Parathyroid adenoma (tissue), 2 donors: ENCODE measurements around the gene LY6G6D.

Source experiments
- H2AFZ ChIP-seq: fragments of 300-600 bp; sonication (generic); one replicate; pipeline ENCODE4 v1.7.0; 2017; ENCODE audit warnings: antibody characterized with exemption, mild to moderate bottlenecking
- H3K27ac ChIP-seq: fragments of 300-600 bp; sonication (generic); one replicate; pipeline ENCODE4 v1.7.0; 2017
- H3K27me3 ChIP-seq: fragments of 300-600 bp; sonication (generic); one replicate; pipeline ENCODE4 v1.7.0; 2017; ENCODE audit warnings: low read length; ENCODE audit not compliant: control insufficient read depth, insufficient read depth
- H3K36me3 ChIP-seq: fragments of 300-600 bp; sonication (generic); one replicate; pipeline ENCODE4 v1.7.0; 2017; ENCODE audit warnings: low read length; ENCODE audit not compliant: control insufficient read depth, insufficient read depth
- H3K4me1 ChIP-seq: fragments of 300-600 bp; sonication (generic); one replicate; pipeline ENCODE4 v1.7.0; 2017; ENCODE audit warnings: control low read depth
- H3K4me2 ChIP-seq: fragments of 300-600 bp; sonication (generic); one replicate; pipeline ENCODE4 v1.7.0; 2017; ENCODE audit warnings: low read length
- H3K4me3 ChIP-seq: fragments of 300-600 bp; sonication (generic); one replicate; pipeline ENCODE4 v1.7.0; 2017; ENCODE audit warnings: low read depth, low read length
- H3K79me2 ChIP-seq: fragments of 300-600 bp; sonication (generic); one replicate; pipeline ENCODE4 v1.7.0; 2017; ENCODE audit warnings: control low read depth
- H3K9ac ChIP-seq: fragments of 300-600 bp; sonication (generic); one replicate; pipeline ENCODE4 v1.7.0; 2017; ENCODE audit warnings: mild to moderate bottlenecking
- H3K9me3 ChIP-seq: fragments of 300-600 bp; sonication (generic); one replicate; pipeline ENCODE4 v1.7.0; 2017; ENCODE audit warnings: low read length; ENCODE audit not compliant: control insufficient read depth
- TF ChIP-seq, protein P1 (sequence below): fragments of 300-600 bp; sonication (generic); IDR thresholded peaks from one replicate; pipeline ENCODE4 v1.7.0; 2017; ENCODE audit warnings: antibody characterized with exemption, mild to moderate bottlenecking
- donor health status: primary hyperparathyroidism.

LY6G6D gene

DNA sequence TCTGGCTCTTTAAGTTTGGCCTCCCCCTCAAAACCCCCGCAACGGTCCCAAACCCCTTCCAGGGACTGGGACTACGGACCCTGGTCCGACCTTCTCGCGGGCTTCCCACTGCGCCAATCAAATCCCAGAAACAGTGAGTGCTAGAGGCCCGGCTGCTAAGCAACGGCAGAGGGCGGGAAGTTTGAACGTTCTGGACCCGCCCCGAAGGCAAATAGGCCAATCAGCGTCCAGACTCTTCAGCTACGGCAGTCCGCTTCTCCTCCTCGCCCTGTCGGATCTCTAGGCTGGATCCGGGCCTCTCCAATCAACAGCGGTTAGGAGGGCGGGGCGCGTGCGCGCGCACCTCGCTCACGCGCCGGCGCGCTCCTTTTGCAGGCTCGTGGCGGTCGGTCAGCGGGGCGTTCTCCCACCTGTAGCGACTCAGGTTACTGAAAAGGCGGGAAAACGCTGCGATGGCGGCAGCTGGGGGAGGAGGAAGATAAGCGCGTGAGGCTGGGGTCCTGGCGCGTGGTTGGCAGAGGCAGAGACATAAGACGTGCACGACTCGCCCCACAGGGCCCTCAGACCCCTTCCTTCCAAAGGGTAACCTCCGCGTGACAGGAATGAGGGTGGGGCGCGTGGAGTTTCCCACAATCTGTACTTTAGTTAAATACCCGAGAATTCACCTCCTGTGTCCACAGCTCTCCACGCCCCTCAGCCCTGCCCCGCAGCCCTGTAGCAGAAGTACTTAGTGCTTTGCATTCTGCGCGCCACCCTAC, 24.7 kb downstream of the LY6G6D start, which contains the start of gene MSH5:
TSS of gene MSH5 (plus strand) at position 367 of the 758 bp plus-strand sequence. CDS start 462 bp downstream, outside the sequence.
- no peaks in the 10 kb centered on the region for H3K36me3 ChIP-seq
- H2AFZ ChIP-seq: peak within 1 kb of the TSS; percentile 91
- H3K27me3 ChIP-seq: no peaks in the 10 kb centered on the region
- H3K4me1 ChIP-seq: peaks cover 4% of the 10 kb centered on the region
- H3K79me2 ChIP-seq: no peaks in the 10 kb centered on the region
- H3K9me3 ChIP-seq: no peaks in the 10 kb centered on the region
- no peak within 1 kb of the TSS for H3K9ac ChIP-seq
- H3K4me3 ChIP-seq: peak within 1 kb of the TSS; percentile 91
- no peak within 1 kb of the TSS for H3K27ac ChIP-seq
- peak within 1 kb of the TSS; percentile 96 for H3K4me2 ChIP-seq
- TF ChIP-seq, protein P1, sequence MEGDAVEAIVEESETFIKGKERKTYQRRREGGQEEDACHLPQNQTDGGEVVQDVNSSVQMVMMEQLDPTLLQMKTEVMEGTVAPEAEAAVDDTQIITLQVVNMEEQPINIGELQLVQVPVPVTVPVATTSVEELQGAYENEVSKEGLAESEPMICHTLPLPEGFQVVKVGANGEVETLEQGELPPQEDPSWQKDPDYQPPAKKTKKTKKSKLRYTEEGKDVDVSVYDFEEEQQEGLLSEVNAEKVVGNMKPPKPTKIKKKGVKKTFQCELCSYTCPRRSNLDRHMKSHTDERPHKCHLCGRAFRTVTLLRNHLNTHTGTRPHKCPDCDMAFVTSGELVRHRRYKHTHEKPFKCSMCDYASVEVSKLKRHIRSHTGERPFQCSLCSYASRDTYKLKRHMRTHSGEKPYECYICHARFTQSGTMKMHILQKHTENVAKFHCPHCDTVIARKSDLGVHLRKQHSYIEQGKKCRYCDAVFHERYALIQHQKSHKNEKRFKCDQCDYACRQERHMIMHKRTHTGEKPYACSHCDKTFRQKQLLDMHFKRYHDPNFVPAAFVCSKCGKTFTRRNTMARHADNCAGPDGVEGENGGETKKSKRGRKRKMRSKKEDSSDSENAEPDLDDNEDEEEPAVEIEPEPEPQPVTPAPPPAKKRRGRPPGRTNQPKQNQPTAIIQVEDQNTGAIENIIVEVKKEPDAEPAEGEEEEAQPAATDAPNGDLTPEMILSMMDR: no peak

DNA sequence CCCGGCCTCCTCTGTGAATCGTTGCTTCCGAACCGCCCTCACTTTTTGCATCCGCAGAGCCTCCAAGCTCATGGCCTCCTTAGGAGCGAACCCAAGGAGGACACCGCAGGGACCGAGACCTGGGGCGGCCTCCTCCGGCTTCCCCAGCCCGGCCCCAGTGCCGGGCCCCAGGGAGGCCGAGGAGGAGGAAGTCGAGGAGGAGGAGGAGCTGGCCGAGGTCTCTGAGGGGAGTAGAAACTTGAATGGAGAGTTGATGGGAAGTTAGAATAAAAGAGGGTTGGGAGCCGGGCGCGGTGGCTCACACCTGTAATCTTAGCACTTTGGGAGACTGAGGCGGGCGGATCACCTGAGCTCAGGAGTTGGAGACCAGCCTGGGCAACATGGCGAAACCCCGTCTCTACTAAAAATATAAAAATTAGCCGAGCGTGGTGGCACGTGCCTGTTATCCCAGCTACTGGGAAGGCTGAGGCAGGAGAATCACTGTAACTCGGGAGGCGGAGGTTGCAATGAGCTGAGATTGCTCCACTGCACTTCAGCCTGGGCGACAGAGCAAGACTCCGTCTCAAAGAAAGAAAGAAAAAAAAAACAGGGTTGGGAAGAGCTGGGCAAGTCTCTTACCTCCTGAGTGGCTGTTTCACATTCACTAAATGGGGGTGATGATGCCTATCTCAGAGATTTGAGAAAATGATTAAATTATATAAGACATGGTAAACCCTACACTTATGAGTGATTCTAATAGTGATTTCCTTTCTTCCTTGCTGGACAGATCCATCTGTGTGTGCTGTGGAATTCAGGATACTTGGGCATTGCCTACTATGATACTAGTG, 25.5 kb downstream of the LY6G6D start:
- H3K9me3 ChIP-seq: no peaks in the 10 kb centered on the region
- H3K27me3 ChIP-seq: no peaks in the 10 kb centered on the region
- TF ChIP-seq, protein P1: no peak
- H3K4me3 ChIP-seq: peak overlapping the region; percentile 91
- H3K4me2 ChIP-seq: peak overlapping the region; percentile 96
- H3K36me3 ChIP-seq: no peaks in the 10 kb centered on the region
- H2AFZ ChIP-seq: peak overlapping the region; percentile 91
- no peak overlapping the region for H3K9ac ChIP-seq
- no peaks in the 10 kb centered on the region for H3K79me2 ChIP-seq
- H3K27ac ChIP-seq: no peak overlapping the region
- peaks cover 4% of the 10 kb centered on the region for H3K4me1 ChIP-seq

DNA sequence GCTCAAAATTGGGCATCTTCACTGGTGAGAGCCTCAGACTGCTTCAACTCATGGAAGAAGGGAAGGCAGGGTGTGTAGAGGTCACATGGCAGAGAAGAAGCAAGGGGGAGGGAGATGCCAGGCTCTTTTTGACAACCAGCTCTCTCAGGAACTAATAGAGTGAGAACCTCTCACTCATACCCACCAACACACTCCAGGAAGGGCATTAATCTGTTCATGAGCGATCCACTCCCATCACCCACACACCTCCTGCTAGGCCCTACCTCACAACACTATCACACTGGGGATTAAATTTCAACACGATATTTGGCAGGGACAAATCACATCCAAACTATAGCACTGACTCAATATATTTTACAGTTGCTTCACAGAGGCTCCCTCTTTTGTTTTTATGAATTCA, 26.7 kb downstream of the LY6G6D start:
- Histone ChIP-seq H3K79me2 (no peaks in the 10 kb centered on the region), H3K27ac (no peak overlapping the region), H3K4me1 (peaks cover 4% of the 10 kb centered on the region), H3K9ac (no peak overlapping the region), H3K36me3 (no peaks in the 10 kb centered on the region), H3K27me3 (no peaks in the 10 kb centered on the region), H2AFZ (no peak overlapping the region), H3K9me3 (no peaks in the 10 kb centered on the region), H3K4me3 (no peak overlapping the region), H3K4me2 (no peak overlapping the region)
- TF ChIP-seq, protein P1: no peak

DNA sequence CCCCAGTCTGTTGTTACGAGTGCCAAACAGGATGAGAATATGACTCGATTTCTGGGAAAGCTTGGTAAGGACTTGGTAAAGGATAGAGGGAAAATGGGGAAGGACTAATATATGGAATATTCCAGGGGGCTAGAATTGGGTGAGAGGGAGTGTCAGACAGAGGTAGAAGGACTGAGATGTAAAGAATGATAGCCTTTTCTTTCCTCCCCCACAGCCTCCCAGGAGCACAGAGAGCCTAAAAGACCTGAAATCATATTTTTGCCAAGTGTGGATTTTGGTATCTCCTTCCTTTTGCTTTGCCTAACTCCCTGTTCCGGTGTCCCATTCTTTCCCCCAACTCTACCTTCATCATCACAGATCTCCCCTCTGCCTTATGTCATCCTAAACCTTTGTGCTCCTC, 27.7 kb downstream of the LY6G6D start:
- Histone ChIP-seq H3K79me2 (no peaks in the 10 kb centered on the region), H3K9ac (no peak overlapping the region), H3K4me3 (no peak overlapping the region), H3K36me3 (no peaks in the 10 kb centered on the region), H3K27ac (no peak overlapping the region), H3K4me2 (no peak overlapping the region), H3K9me3 (no peaks in the 10 kb centered on the region), H2AFZ (no peak overlapping the region), H3K27me3 (no peaks in the 10 kb centered on the region), H3K4me1 (peaks cover 4% of the 10 kb centered on the region)
- TF ChIP-seq, protein P1: no peak
